GM19025 (cell line): ENCODE data around the gene CERCAM.

Experiments used
- ATAC-seq: cut with Tn5 transposase; IDR thresholded peaks from one replicate; pipeline ENCODE4 v1.9.1; 2021; ENCODE audit warnings: mild to moderate bottlenecking, low read depth, moderate library complexity; ENCODE audit not compliant: unreplicated experiment

CERCAM gene, protein sequence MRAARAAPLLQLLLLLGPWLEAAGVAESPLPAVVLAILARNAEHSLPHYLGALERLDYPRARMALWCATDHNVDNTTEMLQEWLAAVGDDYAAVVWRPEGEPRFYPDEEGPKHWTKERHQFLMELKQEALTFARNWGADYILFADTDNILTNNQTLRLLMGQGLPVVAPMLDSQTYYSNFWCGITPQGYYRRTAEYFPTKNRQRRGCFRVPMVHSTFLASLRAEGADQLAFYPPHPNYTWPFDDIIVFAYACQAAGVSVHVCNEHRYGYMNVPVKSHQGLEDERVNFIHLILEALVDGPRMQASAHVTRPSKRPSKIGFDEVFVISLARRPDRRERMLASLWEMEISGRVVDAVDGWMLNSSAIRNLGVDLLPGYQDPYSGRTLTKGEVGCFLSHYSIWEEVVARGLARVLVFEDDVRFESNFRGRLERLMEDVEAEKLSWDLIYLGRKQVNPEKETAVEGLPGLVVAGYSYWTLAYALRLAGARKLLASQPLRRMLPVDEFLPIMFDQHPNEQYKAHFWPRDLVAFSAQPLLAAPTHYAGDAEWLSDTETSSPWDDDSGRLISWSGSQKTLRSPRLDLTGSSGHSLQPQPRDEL

DNA sequence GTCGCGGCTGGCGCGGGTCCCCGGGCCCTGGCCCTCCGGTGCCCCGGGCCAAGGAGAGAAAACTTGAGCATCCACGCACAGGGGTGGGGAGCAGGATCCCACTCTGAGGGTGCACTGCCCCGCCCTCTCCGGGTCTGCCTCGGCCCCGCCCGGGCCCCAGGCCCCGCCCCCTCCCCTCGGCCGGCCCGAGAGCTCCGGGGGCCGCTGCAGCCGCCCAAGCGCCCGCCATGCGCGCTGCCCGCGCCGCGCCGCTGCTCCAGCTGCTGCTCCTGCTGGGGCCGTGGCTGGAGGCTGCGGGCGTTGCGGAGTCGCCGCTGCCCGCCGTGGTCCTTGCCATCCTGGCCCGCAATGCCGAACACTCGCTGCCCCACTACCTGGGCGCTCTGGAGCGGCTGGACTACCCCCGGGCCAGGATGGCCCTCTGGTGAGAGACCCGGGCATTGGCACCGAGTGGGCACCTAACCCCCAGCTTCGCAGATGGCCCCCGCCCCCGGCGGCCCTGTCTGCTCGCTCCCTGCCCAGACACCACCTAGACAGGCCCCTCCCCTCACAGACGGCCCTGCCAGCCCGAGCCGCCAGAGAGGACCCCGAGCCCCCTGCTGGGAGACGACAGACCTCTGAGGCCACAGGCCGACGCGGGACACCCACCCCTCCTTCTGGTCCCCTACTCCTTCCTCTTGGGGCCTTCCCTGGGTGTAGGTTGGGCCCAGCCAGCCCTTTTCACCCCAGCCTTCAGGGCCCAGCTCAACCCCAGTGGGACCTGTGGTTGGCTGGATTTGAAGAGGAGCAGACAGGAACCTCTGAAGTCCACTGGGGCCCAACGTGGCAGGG, at the start of gene CERCAM:
TSS of gene CERCAM (plus strand) at position 207 of the 831 bp plus-strand sequence. CDS start at position 228, 21 bp downstream.
- ATAC-seq = peak; percentile 56

DNA sequence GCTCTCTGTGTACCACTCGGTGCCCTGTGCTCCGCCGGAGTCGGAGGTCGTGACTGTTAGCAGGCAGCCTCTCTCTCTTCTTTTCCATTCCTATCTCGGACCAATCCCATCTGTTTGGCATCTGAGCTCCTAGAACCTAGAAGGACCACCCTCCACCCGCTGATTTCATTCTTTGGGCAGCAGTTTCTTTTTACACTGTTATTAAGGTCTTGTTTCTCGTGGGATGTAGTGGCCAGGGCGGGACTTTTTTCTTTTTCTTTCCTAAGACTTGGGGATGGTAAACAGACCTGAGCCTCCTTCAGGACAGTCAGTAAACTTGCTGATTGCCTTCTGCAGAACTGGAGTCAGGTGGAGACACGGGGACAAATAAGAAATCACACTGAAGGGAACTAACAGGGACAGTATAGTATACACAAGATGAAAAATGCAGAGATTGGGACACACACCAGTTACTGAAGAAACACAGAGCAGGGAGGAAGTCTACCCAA, 49.0 kb upstream of the CERCAM start:
- ATAC-seq = no peak

DNA sequence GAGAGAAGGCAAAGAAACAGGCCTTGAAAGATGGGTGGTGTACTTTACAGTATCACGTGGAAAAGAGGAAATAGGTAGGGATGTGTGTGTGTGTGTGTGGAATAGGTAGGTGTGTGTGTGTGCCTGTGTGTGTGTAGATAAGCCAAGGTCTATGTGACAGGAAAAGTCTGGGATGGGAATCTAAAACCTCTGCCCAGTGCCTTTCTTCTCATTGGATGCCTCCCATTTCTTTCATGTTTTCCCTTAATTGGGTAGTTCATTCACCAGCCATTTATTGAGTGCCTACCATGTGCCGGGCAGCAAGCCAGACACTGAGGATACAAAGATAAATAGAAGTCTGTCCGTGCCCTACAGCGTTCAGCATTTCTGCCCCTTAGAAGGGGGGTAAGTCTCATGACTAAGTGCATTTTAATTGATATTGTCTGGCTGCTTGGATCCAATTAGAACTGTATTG, 48.4 kb upstream of the CERCAM start:
- no peak for ATAC-seq

DNA sequence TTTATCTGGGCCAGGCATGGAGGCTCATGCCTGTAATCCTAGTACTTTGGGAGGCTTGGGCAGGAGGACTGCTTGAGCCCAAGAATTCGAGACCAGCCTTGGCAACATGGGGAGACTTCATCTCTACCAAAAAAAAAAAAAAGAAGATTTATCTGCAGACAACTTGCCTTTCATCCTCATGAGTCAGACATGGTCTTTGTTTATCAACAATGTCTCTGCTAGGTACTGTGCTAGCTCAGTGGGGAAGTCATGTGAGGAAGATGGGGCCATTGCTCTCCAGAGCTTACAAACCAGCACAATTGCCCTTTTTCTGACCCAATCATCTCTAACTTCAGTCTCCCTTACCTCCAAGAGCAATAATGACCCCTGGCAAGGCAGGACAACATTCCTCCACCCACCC, 47.9 kb upstream of the CERCAM start:
- no peak for ATAC-seq

DNA sequence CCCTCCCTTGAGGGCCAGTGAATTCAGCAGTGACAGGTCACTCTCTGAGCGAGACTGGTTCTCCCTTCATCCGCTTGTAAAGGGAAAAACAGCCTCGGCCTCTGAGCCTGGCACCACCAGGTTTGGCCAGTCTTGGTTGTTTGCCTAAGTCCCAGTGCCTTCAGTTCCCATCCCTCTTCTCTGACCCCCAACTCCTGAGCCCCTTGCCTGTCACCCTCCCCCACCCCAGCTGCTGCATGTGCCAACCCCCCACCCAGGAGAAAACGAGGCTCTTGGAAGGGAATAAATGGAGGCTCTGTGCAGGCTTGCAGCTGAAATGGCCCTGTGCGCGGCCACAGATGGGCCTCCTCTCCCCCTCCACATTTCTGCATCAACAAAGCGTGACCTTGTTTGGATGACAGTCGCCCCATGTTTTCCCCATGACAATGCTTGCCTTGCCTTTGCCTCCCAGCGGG, 46.4 kb upstream of the CERCAM start:
- no peak for ATAC-seq

DNA sequence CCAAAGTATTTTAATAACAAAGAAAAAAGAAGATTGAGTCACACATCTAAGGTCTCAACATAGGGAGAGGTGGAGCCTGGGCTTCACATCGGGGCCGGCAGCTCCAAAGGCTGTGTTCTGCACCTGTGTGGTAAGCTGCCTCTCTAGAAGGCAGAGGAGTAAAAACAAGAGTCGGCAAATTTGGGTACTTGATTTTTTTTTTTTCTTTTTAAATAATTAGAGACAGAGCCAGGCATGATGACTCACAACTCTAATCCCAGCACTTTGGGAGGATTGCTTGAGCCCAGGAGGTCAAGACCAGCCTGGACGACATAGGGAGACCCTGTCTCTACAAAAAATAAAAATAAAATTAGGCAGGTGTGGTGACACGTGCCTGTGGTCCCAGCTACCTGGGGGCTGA, 44.8 kb upstream of the CERCAM start:
- ATAC-seq = no peak

DNA sequence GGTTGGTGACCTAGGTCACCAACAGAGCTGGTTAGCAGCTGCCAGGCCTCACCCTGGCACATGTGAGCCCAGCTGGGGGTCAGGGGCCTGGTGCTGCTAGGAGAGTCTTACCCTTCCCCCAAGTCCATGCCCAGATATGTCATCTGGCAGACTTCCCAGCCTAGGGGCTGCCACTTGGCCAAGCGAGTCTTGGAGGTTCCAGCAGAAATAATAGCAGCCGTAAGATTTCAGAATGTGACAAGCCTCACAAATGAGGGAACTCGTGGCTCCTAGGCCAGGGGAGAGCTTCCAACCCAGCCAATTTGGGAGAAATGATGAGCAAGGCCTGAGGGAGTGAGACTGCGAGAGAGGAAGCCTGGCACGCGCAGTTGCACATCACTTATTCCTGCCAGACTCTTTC, 38.4 kb upstream of the CERCAM start:
- ATAC-seq = no peak

DNA sequence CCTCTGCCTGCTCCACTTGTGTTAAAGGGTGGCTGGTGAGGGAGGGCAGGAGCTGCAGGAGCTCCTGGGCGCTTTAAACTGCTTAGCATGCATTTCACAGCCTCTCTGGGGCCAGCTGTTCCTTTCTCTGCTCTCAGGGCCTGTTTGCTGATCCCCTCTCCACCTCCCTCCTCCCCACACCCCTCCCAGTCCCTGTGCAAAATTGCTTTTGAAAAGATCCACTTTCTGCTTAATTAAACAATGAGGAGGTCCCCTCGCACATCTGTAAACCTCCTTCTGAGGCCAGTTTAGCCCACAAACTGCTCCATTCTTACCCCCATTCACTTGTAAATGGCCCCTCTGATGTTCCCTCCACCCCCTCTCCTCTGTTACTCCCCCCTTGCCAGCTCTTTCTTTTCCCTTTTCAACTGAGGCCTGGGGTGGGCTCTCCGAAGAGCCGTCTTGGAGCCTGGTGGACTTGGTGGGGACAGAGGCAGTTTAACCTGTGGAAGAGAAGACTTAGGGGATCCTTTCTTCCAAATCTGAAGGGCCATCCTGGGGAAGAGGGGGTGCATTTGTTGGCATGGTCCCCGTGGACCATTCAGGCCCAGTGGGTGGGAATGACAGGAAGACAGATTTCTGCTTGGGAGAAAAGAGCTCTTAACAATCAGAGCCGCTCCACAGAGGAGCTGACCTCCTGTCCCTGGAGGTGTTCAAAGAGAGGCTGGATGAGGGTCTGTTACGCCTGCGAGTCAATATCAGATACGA, 37.5 kb upstream of the CERCAM start:
- no peak for ATAC-seq

DNA sequence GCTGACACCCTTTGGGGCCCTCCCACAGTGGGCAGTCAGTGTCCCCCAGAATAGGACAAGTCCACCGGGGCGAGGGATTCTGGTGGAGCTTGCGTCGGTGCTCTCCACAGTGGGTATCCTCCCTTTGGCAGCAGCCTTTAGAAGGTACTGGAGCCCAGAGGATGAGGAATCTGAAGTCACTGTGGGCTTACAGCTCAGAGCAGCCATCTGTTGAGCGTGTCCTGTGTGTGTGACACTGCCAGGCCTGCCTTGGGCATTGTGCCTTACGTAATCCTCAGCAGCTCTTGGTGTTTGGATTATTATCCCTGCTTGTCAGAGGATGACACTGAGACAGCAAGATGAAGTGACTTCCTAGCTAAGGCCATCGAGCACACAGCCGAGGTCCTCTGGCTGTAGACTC, 36.9 kb upstream of the CERCAM start:
- no peak for ATAC-seq

DNA sequence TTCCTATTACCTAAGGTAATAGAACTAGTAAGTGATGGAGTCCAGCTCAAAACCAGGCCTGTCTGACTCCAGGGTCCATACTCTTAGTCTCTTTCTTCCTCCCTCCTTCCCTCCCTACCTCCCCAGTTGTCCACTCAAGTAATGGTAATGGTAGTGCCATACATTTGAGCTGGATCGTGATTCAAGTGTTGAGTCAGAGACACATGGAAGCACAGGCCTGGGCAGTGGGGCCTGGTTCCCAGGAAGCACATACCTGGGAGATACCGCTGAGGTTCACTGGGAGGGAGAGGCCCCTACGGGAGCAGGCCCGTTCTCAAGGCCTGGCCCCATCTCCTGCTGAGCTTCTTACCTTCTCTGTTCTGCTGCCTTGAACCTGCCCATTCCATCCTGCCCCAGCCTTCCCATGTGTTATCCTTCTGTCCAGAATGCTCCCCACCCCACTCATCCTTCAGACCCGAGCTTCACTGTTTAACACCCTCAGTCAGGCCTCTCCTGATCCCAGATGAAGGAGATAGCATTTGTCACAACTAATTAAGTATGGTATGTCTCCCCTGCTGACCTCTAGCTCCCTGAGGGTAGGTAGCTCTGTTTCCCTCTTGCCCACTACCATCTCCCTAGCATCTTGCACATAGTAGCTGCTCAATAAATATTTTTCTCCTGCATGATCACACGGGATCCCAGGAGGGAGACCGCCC, 35.7 kb upstream of the CERCAM start:
- no peak for ATAC-seq

DNA sequence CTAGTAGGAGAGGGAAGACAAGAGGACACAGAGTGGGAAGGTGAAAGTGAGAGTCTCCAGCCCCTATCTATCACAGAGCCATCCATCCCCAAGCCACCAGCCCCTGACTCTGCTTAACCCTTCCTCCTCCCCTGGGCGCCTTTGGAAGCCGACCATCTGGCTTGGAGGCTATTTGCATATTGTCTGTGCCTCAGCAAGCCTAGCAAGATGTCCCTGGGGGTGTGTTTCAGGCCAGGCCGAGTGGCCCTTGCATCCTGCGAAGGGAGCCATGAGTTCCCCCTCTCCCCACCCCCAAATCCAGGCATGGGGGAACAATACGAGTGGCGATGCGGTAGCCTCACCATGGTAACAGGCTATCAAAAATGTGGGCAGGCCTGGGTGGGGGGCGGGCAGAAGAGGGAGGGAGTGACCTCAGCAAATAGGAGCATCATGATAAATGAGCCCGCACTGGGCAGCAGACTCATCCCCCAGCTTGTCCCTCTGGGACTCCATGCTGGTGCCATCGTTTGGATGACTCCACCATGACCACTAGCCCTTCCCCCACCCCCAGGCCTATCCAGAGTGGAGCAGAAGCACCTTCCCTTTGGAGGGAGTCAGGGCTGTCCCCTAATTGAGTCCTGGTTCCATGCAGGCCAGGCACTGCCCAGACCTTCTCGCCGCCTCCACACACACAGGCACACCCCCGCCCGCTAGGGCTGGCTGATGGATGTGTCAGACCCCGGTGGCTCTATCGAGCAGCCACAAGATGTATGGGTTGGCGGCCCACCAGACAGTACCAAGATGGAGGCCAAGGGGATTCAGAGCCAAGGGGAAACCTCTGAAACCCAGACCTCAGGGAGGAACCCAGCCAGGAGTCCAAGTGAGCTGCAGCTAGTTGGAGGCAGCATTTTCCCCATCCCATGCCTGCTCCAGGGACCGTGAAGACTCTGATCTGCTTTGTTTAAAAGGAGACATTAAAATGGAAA, 34.9 kb upstream of the CERCAM start:
- ATAC-seq = no peak

DNA sequence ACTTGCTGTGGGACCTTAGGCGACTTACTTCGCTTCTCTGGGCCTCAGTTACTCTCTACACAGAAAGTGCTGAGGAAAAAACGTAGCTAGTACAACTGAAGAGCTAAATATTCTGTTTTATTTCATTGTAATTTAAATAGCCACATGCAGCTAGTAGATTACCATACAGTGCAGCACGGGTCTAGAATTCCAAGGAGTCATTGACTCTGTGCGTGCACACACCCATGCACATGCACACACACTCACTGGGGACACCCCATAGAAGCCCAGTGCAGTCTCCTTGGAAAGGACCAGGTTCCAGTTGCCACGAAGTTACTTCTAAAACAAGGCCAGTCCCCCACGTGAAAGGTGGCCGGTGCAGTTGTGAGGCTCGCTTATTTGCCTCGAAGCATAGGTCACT, 32.5 kb upstream of the CERCAM start:
- ATAC-seq = no peak

DNA sequence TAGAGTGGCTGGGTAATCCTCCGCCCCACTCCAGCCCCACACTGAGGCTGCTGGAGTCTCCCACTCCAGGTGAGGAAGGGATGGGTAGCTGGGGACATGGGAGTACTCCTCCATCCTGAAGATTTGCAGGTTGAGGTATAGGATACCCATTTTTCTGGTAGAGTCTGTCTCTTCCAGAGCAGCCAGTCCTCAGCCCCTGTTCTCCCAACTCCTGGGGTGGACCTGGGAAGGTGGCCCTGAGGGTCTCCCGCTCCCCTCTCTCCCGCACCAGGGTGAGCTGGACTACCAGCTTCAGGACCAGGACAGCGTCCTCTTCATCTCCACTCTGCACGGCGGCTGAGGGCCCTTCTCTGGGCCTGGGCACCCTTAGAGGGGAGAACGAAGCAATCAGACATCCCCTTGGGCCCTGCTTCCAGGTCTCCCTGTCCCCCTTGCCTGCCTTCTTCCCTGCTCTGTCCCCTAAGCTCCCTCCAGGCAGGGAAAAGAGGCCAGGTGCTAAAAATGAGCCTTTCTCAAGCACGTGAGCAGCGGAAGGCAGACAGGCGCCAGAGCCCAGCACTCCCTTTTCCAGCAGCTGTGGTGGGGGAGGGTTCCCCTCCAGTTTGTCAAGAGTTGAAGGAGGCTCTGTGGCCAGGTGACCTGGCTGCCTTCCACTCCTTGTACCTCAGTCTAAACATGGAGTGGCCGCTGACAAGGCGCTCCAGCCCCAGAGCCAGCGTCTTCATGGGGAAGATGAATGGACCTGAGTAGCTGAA, 31.1 kb upstream of the CERCAM start:
- ATAC-seq = no peak

DNA sequence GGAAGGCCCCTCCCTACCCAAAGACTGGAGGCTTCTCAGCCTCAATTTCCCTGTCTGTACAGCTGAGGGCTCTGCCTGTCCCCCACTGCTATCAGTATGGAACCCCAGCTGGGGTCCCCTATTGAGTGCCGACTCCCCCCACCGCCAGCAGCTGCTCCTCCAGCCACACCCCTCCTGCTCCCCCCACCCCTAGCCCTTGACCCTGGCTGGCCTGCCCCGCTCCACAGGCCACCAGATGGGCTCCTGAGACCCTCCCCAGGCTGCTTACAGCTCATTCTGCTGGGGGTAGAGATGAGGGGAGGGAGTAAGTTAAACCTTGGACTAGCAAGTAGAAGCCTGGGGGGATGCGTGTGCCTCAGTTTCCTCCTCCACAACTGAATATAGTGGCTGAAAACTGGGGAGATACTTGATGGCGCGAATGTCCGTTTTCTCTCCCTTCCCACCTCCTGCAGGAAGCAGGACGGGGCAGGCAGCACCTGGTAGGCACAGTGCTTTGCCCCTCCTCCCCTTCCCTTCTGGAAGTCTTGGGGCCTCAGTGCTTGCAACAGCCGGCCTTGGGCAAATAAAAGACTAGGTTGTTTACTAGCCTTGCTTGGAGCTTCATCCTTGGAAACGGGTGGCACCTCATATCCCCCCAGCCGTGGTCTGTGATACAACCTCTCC, 30.4 kb upstream of the CERCAM start:
- no peak for ATAC-seq

DNA sequence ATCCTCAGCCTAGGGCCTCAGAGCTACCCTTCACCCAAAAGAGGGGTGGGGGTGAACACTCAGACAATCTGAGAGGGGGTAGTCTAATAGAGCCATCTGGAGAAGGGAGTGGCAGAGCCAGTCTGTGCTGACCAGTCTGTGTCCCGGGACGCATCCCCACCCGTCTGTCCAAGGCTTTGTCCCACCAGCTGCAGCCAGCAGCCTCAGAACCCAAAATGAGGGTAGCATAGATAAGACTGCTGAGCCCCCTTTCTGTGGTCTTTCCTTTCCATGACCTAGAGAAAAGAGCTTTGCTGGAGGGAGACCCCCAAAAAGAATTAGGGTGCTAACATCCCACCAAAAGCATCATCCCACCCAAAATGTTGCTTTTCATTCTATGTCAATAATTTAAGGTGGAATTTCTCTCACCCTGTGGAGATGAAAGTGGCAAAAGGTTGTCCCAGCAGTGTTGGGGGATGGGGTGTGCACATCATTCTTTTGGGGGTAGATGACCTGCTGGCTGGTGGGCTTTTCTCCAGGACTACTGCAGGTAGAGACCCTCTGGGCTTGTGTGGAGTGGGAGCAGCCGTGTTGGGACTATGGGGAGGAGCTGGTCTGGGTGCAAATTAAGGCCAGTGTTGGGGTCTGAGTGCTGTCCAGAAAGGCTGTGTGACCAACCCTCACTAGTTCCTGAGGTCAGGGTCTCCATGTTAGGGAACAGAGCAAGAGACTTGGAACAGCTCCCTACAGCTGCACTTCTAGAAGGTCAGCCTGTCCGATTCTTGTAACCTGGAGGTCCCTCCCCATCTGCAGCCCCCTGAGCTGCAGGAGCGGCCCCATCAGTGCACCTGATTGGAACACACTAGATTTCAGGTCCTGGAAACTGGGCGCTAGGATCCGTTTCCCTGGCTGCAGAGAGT, 29.6 kb upstream of the CERCAM start:
- ATAC-seq = no peak

DNA sequence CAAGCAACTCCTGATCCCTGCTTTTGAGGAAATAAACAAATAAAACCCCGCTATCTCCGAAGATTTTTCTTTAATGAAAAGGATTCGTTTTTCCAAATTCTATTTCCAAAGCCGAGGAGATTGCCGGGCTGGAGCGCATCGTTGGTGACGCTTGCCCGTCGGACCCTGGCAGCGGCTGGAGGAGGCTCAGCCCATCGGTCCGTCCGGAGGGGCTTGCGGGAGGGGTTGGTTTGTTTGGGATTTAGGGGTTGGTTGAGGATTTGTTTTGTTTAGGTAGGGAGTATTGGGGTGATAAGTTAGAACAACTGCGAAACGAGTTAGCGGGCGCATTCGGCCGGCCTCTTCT, 28.7 kb upstream of the CERCAM start:
- no peak for ATAC-seq
